OCI-LY1 (cell line): ENCODE data around the gene CTTNBP2NL.

Experiments
- EZH2 ChIP-seq: fragments of 200-600 bp; sonication (generic), shearing (Covaris generic); IDR thresholded peaks from 2 replicates; pipeline ENCODE4 v1.8.0; 2017; ENCODE audit warnings: borderline replicate concordance, mixed run types, mild to moderate bottlenecking, antibody characterized with exemption, low read length, moderate library complexity, mixed read lengths
- TF ChIP-seq, protein P1 (sequence below): fragments of 200-600 bp; sonication (generic), shearing (Covaris generic); IDR thresholded peaks from 2 replicates; pipeline ENCODE4 v1.5.1; 2017; ENCODE audit warnings: mild to moderate bottlenecking, antibody characterized with exemption, low read length, moderate library complexity, mixed read lengths

DNA sequence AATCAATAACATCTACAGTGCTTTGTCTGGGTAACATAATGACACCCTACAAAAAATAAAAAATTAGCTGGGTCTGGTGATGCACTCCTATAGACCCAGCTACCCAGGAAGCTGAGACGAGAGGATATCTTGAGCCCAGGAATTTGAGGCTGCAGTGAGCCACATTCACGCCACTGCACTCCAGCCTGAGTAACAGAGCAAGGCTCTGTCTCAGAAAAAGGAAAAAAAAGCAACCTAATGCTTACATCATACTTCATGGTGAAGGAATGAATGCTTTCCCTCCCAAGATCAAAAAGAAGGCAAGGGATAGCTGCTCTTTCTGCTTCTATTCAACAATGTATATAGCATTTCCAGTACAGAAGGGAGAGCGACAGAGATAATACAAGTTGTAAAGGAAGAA, 24.2 kb upstream of the CTTNBP2NL start:
- TF ChIP-seq, protein P1, sequence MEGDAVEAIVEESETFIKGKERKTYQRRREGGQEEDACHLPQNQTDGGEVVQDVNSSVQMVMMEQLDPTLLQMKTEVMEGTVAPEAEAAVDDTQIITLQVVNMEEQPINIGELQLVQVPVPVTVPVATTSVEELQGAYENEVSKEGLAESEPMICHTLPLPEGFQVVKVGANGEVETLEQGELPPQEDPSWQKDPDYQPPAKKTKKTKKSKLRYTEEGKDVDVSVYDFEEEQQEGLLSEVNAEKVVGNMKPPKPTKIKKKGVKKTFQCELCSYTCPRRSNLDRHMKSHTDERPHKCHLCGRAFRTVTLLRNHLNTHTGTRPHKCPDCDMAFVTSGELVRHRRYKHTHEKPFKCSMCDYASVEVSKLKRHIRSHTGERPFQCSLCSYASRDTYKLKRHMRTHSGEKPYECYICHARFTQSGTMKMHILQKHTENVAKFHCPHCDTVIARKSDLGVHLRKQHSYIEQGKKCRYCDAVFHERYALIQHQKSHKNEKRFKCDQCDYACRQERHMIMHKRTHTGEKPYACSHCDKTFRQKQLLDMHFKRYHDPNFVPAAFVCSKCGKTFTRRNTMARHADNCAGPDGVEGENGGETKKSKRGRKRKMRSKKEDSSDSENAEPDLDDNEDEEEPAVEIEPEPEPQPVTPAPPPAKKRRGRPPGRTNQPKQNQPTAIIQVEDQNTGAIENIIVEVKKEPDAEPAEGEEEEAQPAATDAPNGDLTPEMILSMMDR: no peak
- TF ChIP-seq EZH2: no peak
